ENCODE measurements around the gene ARHGAP9. TPM values are rescaled to one million over a fixed set of nuclear protein-coding genes. Genes with fewer than 3 reads are reported as not detected.
"Not testable (repeated sequence)": the region's sequence is repeated elsewhere in the genome, so short reads cannot be mapped to it uniquely, and the experiment has no call there.

ARHGAP9 gene
- total RNA-seq, 1 experiment from 2014 or later = 2.2 TPM

DNA sequence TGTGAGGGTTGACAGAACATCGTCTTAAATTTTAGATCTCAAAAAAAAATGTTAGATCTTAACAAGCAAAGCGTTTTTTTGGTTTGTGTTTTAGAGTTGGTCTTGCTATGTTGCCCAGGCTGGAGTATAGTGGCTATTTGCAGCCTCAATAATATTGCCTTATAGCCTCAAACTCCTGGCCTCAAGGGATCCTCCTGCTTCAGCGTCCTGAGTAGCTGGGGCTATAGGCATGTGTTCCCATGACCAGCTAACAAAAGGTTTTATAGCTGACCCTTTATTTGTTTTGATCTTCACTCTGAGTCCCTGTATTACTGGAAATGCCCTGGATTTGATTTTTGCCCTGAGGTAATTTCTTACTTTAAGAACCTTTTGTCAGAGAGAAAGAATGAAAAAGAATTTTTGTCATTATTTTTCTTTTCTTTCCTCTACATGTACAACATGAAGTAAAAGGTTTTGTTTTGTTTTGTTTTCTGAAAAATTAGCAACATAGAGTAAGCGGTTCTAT lies 39.9 kb downstream of the ARHGAP9 start:
- no peak for DNase-seq (ENCODE audit: low read depth)

DNA sequence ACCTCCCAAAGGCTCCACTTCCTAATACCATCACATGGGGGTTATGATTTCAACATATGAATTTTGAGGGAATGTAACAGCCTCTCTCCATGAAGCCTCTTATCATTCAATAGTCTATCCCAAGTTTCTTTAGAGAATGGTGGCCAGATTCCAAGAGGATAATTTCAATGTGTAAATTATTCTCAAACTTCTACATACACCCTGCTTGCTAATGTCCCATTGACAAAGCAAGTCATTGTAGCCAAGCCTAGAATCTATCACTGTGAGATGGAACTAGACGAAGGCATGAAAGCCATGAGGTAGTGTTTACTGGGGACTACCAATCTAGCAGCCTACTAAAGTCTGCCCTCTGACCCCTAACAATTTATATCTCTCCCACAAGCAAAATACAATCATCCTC lies 41.3 kb downstream of the ARHGAP9 start:
- DNase-seq (ENCODE audit: low read depth) = no peak

DNA sequence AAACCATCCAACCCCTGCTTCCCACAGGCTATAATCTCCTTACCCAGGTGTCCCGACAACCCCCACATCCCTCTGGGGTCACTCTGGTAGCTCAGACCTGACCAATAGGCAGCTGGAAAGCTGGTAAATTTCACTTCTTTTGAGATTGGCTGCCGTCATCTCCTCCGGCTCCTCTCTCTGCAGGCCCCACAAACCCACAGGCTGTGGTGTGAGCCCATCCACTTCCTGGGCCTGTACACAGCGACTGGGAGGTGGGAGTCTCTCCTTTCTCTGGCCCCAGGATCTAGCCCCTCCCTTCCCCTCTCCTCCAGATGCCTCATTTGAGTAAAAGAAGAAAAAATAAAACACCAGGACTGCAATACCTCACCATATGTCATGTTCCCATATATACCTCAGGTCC lies 44.4 kb downstream of the ARHGAP9 start:
- no peak for DNase-seq (ENCODE audit: low read depth)

DNA sequence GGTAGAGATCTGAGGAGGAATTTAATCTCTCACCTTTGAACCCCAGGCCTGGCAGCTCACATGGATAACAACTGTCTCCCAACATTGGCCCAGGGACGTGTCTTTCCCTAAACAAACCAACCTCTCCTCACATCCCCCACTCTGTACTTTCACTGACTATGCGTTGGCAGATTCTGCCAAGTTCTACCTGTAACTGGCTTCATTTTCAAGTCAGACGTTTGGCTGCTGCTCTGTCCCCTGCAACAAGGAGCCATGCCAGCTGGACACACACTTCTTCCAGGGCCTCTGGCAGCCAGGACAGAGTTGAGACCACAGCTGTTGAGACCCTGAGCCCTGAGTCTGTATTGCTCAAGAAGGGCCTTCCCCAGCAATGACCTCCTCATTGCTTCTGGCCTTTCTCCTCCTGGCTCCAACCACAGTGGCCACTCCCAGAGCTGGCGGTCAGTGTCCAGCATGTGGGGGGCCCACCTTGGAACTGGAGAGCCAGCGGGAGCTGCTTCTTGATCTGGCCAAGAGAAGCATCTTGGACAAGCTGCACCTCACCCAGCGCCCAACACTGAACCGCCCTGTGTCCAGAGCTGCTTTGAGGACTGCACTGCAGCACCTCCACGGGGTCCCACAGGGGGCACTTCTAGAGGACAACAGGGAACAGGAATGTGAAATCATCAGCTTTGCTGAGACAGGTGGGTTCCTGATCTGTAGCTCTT lies 45.0 kb downstream of the ARHGAP9 start, which contains the start of gene INHBC:
TSS of gene INHBC (plus strand) at position 268 of the 707 bp plus-strand sequence. CDS start at position 371, 103 bp downstream.
- DNase-seq (ENCODE audit: low read depth) = no peak

DNA sequence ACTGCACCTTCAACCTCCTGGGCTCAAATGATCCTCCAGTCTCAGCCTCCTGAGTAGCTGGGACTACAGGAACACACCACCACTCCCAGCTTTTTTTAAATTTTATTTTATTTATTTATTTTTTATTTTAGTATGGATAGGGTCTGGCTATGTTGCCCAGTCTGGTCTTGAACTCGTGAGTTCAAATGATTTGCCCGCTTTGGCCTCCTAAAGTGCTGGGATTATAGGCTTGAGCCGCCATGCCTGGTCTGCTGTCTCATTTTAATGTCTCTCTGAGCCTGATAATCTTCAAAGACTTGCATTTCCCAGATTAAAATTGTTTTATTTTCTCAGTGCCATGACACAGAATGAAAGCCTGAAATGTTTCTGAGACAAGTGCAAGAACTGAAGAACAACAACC lies 46.3 kb downstream of the ARHGAP9 start:
- no peak for DNase-seq (ENCODE audit: low read depth)

DNA sequence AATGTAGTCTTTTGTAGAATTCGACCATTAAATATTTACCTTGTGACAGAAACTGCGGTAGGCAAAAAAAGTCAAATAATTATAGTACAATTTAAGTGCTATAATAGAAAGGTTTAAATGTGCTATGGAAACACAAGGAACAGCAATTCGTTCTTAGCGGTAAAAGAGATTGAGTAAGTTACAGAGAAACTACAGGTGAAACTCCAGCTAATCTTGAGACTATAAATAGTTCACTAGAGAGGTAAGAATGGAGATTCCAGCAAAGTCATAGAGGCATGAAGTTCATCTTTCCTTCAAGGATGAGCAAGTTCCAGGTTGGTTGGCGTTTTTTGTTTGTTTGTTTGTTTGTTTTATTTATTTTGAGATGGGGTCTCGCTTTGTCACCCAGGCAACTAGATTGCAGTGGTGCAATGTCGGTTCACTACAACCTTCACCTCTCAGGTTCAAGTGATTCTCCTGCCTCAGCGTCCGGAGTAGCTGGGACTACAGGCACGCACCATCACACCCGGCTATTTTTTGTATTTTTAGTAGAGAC lies 47.9 kb downstream of the ARHGAP9 start:
- no peak for DNase-seq (ENCODE audit: low read depth)

DNA sequence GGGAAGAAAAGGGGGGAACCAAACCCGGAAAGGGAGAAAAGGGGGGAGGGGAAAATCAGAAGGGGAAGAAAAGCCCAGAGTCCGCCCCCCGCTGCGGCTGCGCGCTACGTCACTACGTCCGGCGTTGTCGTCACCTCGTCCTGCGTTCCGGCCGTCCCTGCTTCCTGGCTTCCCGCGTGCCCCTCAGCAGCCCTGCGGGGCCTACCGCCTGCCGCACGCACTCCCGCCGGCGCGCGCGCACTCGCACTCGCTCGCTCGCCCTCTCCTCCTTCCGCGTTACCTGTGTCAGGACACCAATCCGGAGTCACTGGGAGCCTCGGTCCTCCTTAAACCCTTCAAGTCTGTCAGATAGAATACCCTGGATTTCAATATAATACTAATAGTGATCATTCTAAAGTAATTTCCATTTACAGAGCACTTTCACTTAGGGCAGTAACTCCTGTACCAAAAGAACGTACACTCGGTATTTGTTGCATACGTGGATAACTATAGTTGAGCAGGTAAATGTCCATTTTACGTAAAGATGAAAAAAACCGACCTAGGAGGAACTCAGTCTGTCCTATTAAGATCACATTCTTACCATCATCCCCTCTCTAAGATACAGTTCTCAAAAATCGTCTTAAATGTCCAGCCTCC lies 48.6 kb downstream of the ARHGAP9 start, which contains the start of gene R3HDM2:
TSS of gene R3HDM2 (minus strand) at position 113 of the 636 bp plus-strand sequence. CDS start 120,615 bp downstream, outside the sequence.
- peak; percentile 93 for DNase-seq (ENCODE audit: low read depth)

DNA sequence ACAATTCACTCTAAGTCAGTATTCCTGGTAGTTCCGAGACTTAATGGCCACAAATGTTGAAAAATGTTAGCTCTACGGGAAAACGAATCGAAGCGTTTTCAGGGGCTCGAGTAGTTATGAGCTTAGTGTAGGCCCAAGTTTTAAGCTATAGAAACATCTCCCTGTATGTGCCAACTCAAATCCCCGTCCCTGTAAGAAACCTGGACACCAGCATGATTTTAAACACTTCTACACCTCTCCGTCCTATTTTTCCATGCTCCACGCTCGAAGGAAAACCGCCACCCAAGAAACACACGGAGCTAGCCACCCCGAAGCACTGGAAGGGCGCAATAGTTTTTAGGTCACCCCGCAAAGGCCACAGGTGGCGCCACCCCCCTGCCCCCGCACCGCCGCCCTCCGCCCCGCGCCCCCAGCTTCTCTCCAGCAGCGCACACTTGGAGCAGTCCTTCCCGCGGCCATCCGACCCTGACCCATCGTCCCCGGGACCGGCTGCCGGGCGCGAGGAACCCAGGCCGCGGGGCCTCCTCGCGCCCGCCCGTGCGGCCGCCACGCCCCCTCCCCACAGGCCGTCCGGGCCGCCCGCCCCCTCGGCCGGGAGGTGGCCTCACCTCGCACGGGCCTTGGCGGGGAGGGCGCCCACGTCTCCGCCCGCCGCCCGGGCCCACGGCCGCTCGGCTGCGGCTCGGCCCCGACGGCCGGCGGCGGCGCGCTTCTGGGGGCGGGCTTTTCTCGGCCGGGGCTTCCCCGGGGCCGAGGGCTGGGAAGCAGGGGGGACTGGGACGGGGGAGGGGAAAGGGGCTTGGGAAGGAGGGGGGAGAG lies 49.3 kb downstream of the ARHGAP9 start:
- DNase-seq (ENCODE audit: low read depth) = peak; percentile 30

DNA sequence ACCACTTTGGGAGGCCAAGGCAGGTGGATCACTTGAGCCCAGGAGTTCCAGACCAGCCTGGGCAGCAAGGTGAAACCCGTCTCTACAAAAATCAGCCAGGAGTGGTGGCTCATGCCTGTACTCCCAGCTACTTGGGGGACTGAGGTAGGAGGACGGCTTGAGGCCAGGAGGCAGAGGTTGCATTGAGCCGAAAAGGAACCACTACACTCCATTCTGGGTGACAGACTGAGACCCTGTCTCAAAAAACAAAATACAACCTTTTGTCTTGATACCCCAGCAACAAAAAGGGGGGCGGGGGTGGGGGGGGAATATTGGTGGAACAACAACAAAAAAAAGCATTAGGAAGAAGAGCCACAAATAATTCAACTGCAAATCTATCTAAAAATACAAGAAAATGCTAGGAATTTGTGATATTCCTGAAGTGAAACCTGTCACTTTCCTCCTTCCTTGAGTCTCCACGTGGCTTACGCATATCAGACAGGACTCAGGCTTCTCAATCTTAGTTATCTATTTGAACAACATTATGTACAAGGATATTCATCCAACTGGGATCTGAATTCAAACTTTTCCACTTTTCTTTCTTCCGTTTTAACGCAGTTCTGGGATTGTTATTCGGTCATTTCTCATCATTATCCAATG lies 50.1 kb downstream of the ARHGAP9 start:
- no peak for DNase-seq (ENCODE audit: low read depth)

DNA sequence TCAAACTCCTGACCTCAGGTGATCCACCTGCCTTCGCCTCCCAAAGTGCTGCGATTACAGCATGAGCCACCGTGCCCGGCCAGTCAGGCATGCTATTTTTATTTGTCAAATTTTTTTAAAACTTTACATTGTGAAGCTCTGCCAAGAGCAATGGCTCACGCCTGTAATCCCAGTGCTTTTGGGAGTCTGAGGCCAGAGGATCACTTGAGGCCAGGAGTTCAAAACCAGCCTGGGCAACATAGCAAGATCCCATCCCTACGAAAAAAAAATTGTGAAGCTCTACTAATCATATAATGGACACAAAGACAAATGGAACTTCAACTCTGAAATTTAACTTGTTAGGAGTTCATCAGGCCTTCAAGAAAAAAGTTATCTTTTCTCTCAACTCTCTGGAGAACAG lies 50.7 kb downstream of the ARHGAP9 start:
- no peak for DNase-seq (ENCODE audit: low read depth)

DNA sequence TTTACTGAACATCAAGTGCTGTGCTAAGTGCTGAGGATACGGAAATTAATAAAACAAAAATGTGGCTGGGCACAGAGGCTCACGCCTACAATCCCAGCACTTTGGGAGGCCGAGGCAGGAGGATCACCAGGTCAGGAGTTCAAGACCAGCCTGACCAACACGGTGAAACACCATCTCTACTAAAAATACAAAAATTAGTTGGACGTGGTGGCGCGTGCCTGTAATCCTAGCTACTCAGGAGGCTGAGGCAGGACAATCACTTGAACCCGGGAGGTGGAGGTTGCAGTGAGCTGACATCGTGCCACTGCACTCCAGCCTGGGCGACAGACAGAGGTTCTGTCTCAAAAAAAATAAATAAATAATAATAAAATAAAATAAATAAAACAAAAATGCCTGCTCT lies 52.7 kb downstream of the ARHGAP9 start:
- not testable (repeated sequence) for DNase-seq (ENCODE audit: low read depth)

Small RNA genes within 50 kb of the gene (small RNA-seq; reads per million reads assigned to genes)
- gene MIR616 = not detected

Other genes starting within 250 kb of the ARHGAP9 start
- 0.10 and 0.27 TPM in 2 replicates for gene STAC3, start 228.7 kb downstream of the ARHGAP9 start, total RNA-seq (2014; rRNA removed; shearing (Covaris generic))
- gene R3HDM2, start 48.8 kb downstream of the ARHGAP9 start, total RNA-seq (2014; rRNA removed; shearing (Covaris generic)) = 7.4 and 13.0 TPM in 2 replicates
- 0.13 and 0.37 TPM in 2 replicates for gene INHBC, start 45.1 kb downstream of the ARHGAP9 start, total RNA-seq (2014; rRNA removed; shearing (Covaris generic))
- 1.4 and 2.1 TPM in 2 replicates for gene INHBE, start 24.6 kb downstream of the ARHGAP9 start, total RNA-seq (2014; rRNA removed; shearing (Covaris generic))
- gene GLI1, start 20.1 kb downstream of the ARHGAP9 start, total RNA-seq (2014; rRNA removed; shearing (Covaris generic)) = 0.60 and 4.0 TPM in 2 replicates
- 282 and 304 TPM in 2 replicates for gene MARS1, start 8.2 kb upstream of the ARHGAP9 start, total RNA-seq (2014; rRNA removed; shearing (Covaris generic))
- 11.8 and 12.7 TPM in 2 replicates for gene DDIT3, start 40.6 kb upstream of the ARHGAP9 start, total RNA-seq (2014; rRNA removed; shearing (Covaris generic))
- 4.9 and 9.5 TPM in 2 replicates for gene MBD6, start 43.0 kb upstream of the ARHGAP9 start, total RNA-seq (2014; rRNA removed; shearing (Covaris generic))
- gene DCTN2, start 67.3 kb upstream of the ARHGAP9 start, total RNA-seq (2014; rRNA removed; shearing (Covaris generic)) = 79.5 and 87.1 TPM in 2 replicates
- not detected in 2 replicates for gene KIF5A, start 70.2 kb upstream of the ARHGAP9 start, total RNA-seq (2014; rRNA removed; shearing (Covaris generic))
- 21.3 and 27.5 TPM in 2 replicates for gene PIP4K2C, start 111.3 kb upstream of the ARHGAP9 start, total RNA-seq (2014; rRNA removed; shearing (Covaris generic))
- gene DTX3, start 125.0 kb upstream of the ARHGAP9 start, total RNA-seq (2014; rRNA removed; shearing (Covaris generic)) = 11.3 and 16.7 TPM in 2 replicates
- gene ARHGEF25, start 131.6 kb upstream of the ARHGAP9 start, total RNA-seq (2014; rRNA removed; shearing (Covaris generic)) = 5.7 and 6.0 TPM in 2 replicates
- gene B4GALNT1, start 153.3 kb upstream of the ARHGAP9 start, total RNA-seq (2014; rRNA removed; shearing (Covaris generic)) = 23.6 and 34.1 TPM in 2 replicates
- 78.0 and 78.9 TPM in 2 replicates for gene OS9, start 214.3 kb upstream of the ARHGAP9 start, total RNA-seq (2014; rRNA removed; shearing (Covaris generic))

All from HT1080 (cell line).